HepG2 (cell line): ENCODE results near the gene GPR137. TPM values are rescaled to one million over a fixed set of nuclear protein-coding genes. Genes with fewer than 3 reads are reported as not detected.

ENCODE experiments used
- CEBPB ChIP-seq: IDR thresholded peaks from 2 replicates; pipeline ENCODE4 v1.6.1; 2011; ENCODE audit warnings: low read depth, low read length, improper control_type of control experiment, borderline replicate concordance
- ETV6 ChIP-seq: sonication (generic); formaldehyde crosslinking; conservative IDR thresholded peaks from 2 replicates; pipeline ENCODE4 v1.4.0; 2020; ENCODE audit warnings: missing genetic modification reagents
- FOSL1 ChIP-seq: sonication (generic); formaldehyde crosslinking; IDR thresholded peaks from 2 replicates; pipeline ENCODE4 v1.9.0; 2021; ENCODE audit warnings: missing genetic modification reagents, borderline replicate concordance
- MAFF ChIP-seq: IDR thresholded peaks from 2 replicates; pipeline ENCODE4 v1.6.1; 2011; ENCODE audit warnings: low read depth, low read length, improper control_type of control experiment
- RARA ChIP-seq: IDR thresholded peaks from 2 replicates; pipeline ENCODE4 v1.6.1; 2016; ENCODE audit warnings: missing genetic modification reagents, missing compliant biosample characterization
- SAP130 ChIP-seq: IDR thresholded peaks from 2 replicates; pipeline ENCODE4 v1.6.1; 2016; ENCODE audit warnings: low read depth
- SMAD1 ChIP-seq: sonication (generic); formaldehyde crosslinking; IDR thresholded peaks from 2 replicates; pipeline ENCODE4 v1.4.0; 2020; ENCODE audit warnings: missing genetic modification reagents, low read depth, mild to moderate bottlenecking, borderline replicate concordance
- XRCC5 ChIP-seq: fragments of 200-400 bp; formaldehyde crosslinking; optimal IDR thresholded peaks from 2 replicates; pipeline ENCODE3; 2017; ENCODE audit warnings: mild to moderate bottlenecking, low read length
- ZNF121 ChIP-seq: sonication (generic); formaldehyde crosslinking; IDR thresholded peaks from 2 replicates; pipeline ENCODE4 v1.5.0; 2020; ENCODE audit warnings: mild to moderate bottlenecking, missing genetic modification reagents
- polyA plus RNA-seq, 8 experiments: library from polyadenylated mRNA; depleted of rRNA in 3 of 8; stranded (reverse) in 7 of 8; unstranded in 1 of 8; fragments of >200 nt; fragmentation: Illumina TruSeq in 4 of 8; extraction: Trizol in 4 of 8; gene quantifications; 2 replicates each; pipeline versions ENCODE4 v1.2.1 to v1.2.3, GENCODE V29; 2011 to 2016; ENCODE audit warnings: low read depth in 4 of 8, missing spikeins in 1 of 8, mixed read lengths in 1 of 8; ENCODE audit not compliant: insufficient read depth in 1 of 8
- total RNA-seq, 5 experiments: library from RNA; depleted of rRNA; stranded (reverse); fragments of >200 nt; fragmentation: Illumina TruSeq; extraction: Trizol; gene quantifications; 2 replicates each; pipeline ENCODE4 v1.2.3, GENCODE V29; 2016; ENCODE audit warnings: low read depth in 1 of 5
- TF ChIP-seq, protein P1 (sequence below): sonication (generic); formaldehyde crosslinking; IDR thresholded peaks from 2 replicates; pipeline ENCODE4 v1.5.0; 2020; ENCODE audit warnings: mild to moderate bottlenecking, missing genetic modification reagents

GPR137 gene
- total and polyA plus RNA-seq, 2 of the 13 experiments (the other 11 are each of a cell fraction or from before 2014, with no cell fraction given), result 8.5 to 13.2 TPM

DNA sequence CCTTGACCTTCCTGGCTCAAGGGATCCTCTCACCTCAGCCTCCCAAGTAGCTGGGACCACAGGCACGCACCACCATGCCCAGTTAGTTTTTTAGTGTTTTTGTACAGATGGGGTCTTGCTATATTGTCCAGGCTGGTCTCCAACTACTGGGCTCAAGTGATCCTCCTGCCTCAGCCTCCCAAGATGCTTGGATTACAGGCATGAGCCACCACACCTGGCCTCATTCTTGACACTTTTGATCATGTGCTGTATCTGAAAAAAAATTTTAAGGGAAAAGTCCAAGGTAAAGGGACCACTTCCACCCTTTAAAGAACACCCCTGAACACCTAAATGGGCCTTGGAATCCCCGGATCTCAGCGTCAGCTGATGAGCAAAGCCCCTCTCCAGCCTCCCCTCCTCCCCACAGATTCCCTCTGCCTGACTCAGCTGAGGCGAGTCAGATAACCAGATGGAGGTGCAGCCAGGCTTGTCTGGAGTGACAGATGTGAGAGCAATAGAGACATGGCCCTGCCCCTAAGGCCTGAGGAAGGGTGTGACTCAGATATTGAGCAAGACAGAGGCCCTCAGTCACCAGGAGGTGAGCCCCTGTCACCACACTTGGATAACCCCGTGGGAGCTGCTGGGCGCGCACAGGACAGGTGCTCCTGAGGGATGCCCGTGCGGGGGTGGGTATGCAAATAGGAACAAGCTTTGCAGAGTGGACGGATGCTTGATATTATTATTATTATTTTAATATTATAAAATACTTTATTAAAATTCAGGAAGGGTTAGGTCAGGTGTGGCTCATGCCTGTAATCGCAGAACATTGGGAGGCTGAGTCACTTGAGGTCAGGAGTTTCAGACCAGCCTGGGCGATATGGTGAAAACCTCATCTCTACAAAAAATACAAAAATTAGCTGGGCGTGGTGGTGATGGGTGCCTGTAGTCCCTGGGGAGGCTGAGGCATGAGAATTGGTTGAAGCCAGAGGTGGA, 49.4 kb downstream of the GPR137 start (continued):
- TF ChIP-seq, protein P1, sequence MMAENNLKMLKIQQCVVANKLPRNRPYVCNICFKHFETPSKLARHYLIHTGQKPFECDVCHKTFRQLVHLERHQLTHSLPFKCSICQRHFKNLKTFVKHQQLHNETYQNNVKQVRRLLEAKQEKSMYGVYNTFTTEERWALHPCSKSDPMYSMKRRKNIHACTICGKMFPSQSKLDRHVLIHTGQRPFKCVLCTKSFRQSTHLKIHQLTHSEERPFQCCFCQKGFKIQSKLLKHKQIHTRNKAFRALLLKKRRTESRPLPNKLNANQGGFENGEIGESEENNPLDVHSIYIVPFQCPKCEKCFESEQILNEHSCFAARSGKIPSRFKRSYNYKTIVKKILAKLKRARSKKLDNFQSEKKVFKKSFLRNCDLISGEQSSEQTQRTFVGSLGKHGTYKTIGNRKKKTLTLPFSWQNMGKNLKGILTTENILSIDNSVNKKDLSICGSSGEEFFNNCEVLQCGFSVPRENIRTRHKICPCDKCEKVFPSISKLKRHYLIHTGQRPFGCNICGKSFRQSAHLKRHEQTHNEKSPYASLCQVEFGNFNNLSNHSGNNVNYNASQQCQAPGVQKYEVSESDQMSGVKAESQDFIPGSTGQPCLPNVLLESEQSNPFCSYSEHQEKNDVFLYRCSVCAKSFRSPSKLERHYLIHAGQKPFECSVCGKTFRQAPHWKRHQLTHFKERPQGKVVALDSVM (CRISPR knock-in tag), result peak; percentile 39; the same call in 1 of the 2 replicates
- TF ChIP-seq SAP130 (peak; percentile 65), ZNF121 (peak; percentile 86; the same call in 1 of the 2 replicates), RARA (CRISPR knock-in tag) (0 out of 2 replicates have a peak, but pooled peaks have one; percentile 13), MAFF (peak; percentile 6; the same call in 1 of the 2 replicates), SMAD1 (CRISPR knock-in tag) (no peak), XRCC5 (peak; percentile 38), FOSL1 (CRISPR knock-in tag) (peak; percentile 46; the same call in 1 of the 2 replicates), ETV6 (CRISPR knock-in tag) (no peak), CEBPB (peak; percentile 94)
- TF ChIP-seq, all 625 proteins: peak for 18
